Measurements from ENCODE around the gene EXOC8. TPM values are rescaled to one million over a fixed set of nuclear protein-coding genes. Genes with fewer than 3 reads are reported as not detected.

The EXOC8 gene
- total and polyA plus RNA-seq, 2 of the 13 experiments (the other 11 are each of a cell fraction or from before 2014, with no cell fraction given), result 2.1 to 7.9 TPM

DNA sequence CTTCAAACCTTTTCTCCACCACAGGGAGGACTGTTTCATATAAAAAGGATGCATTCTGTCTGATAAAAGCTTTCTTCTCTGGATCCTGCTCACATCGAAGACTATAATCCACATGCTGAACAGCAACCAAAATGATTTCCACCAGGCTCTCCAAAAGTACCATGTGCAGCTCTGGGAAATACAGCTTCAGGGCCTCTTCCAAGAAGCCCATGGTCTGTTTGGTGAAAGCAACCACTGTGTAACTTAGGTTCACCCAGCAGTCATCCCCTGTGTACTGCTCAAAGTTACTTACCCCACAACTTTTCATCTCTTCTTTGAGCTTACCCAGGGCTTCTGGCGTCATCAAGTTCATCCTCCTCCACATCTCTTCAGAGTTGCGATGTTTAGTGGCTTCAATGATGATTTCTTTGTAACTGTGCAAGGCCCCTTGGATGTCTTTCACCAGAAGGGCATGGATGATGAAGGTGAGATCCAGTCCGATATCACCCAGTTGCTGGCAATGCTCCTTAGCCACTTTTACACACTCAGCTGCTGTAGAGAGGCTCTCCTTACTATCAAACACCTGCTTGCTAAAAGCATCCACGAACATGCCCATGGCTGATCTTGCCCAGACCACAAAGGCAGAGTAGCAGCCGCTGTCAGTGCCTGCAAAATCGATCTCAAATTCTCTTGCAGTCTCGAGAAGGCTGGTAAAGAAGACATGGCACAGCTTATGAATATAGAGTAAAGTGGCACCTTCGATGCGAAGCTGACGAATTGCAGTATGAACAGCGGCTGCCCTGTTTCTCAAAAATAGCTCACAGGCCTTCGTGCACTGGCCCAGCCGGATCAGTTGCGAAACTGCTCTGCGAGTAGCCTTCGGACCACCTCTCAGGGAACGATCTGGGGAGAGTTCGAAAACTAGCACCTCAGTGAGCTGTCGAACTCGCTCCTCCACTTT lies 1.7 kb downstream of the EXOC8 start (continued):
- TF ChIP-seq, protein P1, sequence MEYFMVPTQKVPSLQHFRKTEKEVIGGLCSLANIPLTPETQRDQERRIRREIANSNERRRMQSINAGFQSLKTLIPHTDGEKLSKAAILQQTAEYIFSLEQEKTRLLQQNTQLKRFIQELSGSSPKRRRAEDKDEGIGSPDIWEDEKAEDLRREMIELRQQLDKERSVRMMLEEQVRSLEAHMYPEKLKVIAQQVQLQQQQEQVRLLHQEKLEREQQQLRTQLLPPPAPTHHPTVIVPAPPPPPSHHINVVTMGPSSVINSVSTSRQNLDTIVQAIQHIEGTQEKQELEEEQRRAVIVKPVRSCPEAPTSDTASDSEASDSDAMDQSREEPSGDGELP (IDR thresholded peaks at IDR 0.05; ENCODE audit: borderline replicate concordance, low read depth), result no peak
- TF ChIP-seq, protein P2, sequence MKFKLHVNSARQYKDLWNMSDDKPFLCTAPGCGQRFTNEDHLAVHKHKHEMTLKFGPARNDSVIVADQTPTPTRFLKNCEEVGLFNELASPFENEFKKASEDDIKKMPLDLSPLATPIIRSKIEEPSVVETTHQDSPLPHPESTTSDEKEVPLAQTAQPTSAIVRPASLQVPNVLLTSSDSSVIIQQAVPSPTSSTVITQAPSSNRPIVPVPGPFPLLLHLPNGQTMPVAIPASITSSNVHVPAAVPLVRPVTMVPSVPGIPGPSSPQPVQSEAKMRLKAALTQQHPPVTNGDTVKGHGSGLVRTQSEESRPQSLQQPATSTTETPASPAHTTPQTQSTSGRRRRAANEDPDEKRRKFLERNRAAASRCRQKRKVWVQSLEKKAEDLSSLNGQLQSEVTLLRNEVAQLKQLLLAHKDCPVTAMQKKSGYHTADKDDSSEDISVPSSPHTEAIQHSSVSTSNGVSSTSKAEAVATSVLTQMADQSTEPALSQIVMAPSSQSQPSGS (CRISPR knock-in tag; IDR thresholded peaks at IDR 0.05), result no peak
- TF ChIP-seq, protein P3, sequence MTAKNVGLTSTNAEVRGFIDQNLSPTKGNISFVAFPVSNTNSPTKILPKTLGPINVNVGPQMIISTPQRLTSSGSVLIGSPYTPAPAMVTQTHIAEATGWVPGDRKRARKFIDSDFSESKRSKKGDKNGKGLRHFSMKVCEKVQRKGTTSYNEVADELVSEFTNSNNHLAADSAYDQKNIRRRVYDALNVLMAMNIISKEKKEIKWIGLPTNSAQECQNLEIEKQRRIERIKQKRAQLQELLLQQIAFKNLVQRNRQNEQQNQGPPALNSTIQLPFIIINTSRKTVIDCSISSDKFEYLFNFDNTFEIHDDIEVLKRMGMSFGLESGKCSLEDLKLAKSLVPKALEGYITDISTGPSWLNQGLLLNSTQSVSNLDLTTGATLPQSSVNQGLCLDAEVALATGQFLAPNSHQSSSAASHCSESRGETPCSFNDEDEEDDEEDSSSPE (CRISPR knock-in tag; IDR thresholded peaks at IDR 0.05), result no peak
- TF ChIP-seq ZMYM4 (CRISPR knock-in tag; IDR thresholded peaks at IDR 0.05), result no peak
- TF ChIP-seq MEF2D (CRISPR knock-in tag; IDR thresholded peaks at IDR 0.05), result 0 out of 2 replicates have a peak, but pooled peaks have one; percentile 46
- TF ChIP-seq SAP130 (CRISPR knock-in tag; IDR thresholded peaks at IDR 0.05; ENCODE audit: low read depth), result peak; percentile 8; the same call in 1 of the 2 replicates
- TF ChIP-seq SP5 (CRISPR knock-in tag; IDR thresholded peaks at IDR 0.05; ENCODE audit: borderline replicate concordance, low read depth), result no peak
- TF ChIP-seq KDM6A (CRISPR knock-in tag; IDR thresholded peaks at IDR 0.05; ENCODE audit: low read depth), result no peak
- TF ChIP-seq, protein P4, sequence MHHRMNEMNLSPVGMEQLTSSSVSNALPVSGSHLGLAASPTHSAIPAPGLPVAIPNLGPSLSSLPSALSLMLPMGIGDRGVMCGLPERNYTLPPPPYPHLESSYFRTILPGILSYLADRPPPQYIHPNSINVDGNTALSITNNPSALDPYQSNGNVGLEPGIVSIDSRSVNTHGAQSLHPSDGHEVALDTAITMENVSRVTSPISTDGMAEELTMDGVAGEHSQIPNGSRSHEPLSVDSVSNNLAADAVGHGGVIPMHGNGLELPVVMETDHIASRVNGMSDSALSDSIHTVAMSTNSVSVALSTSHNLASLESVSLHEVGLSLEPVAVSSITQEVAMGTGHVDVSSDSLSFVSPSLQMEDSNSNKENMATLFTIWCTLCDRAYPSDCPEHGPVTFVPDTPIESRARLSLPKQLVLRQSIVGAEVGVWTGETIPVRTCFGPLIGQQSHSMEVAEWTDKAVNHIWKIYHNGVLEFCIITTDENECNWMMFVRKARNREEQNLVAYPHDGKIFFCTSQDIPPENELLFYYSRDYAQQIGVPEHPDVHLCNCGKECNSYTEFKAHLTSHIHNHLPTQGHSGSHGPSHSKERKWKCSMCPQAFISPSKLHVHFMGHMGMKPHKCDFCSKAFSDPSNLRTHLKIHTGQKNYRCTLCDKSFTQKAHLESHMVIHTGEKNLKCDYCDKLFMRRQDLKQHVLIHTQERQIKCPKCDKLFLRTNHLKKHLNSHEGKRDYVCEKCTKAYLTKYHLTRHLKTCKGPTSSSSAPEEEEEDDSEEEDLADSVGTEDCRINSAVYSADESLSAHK (CRISPR knock-in tag; IDR thresholded peaks at IDR 0.05; ENCODE audit: borderline replicate concordance), result no peak
- TF ChIP-seq ZNF7 (CRISPR knock-in tag; IDR thresholded peaks at IDR 0.05), result no peak
- no peak for TF ChIP-seq ATF7-NPFF (CRISPR knock-in tag; IDR thresholded peaks at IDR 0.05; ENCODE audit: low read depth)
- no peak for TF ChIP-seq ZNF331 (CRISPR knock-in tag; IDR thresholded peaks at IDR 0.05)
- TF ChIP-seq RFXAP (CRISPR knock-in tag; IDR thresholded peaks at IDR 0.05; ENCODE audit: borderline replicate concordance), result no peak
- TF ChIP-seq, protein P5, sequence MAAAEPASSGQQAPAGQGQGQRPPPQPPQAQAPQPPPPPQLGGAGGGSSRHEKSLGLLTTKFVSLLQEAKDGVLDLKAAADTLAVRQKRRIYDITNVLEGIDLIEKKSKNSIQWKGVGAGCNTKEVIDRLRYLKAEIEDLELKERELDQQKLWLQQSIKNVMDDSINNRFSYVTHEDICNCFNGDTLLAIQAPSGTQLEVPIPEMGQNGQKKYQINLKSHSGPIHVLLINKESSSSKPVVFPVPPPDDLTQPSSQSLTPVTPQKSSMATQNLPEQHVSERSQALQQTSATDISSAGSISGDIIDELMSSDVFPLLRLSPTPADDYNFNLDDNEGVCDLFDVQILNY (CRISPR knock-in tag; conservative IDR thresholded peaks at IDR 0.05), result no peak
- no peak for TF ChIP-seq ZNF143 (CRISPR knock-in tag; IDR thresholded peaks at IDR 0.05)
- TF ChIP-seq ZFX (CRISPR knock-in tag; IDR thresholded peaks at IDR 0.05; ENCODE audit: low read depth), result 0 out of 2 replicates have a peak, but pooled peaks have one; percentile 31
- peak; percentile 44; the same call in 1 of the 2 replicates for TF ChIP-seq ZNF615 (CRISPR knock-in tag; IDR thresholded peaks at IDR 0.05; ENCODE audit: borderline replicate concordance)
- TF ChIP-seq GLI4 (CRISPR knock-in tag; IDR thresholded peaks at IDR 0.05; ENCODE audit: borderline replicate concordance), result no peak
- no peak for TF ChIP-seq ZNF850 (CRISPR knock-in tag; conservative IDR thresholded peaks at IDR 0.05)
- TF ChIP-seq, protein P6, sequence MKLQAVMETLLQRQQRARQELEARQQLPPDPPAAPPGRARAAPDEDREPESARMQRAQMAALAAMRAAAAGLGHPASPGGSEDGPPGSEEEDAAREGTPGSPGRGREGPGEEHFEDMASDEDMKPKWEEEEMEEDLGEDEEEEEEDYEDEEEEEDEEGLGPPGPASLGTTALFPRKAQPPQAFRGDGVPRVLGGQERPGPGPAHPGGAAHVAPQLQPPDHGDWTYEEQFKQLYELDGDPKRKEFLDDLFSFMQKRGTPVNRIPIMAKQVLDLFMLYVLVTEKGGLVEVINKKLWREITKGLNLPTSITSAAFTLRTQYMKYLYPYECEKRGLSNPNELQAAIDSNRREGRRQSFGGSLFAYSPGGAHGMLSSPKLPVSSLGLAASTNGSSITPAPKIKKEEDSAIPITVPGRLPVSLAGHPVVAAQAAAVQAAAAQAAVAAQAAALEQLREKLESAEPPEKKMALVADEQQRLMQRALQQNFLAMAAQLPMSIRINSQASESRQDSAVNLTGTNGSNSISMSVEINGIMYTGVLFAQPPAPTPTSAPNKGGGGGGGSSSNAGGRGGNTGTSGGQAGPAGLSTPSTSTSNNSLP (IDR thresholded peaks at IDR 0.05; ENCODE audit: low read depth, low read length), result no peak
- no peak for TF ChIP-seq GATA4 (IDR thresholded peaks at IDR 0.05; ENCODE audit: borderline replicate concordance, low read depth)

Data from HepG2 (cell line).